Activated T-helper 17 cell treated with anti-CD3 and anti-CD28 coated beads, Interleukin-2, amount 50 U/mL, for 72 hours (primary cell): ENCODE results near the gene RRM2. TPM values are rescaled to one million over a fixed set of nuclear protein-coding genes. Genes with fewer than 3 reads are reported as not detected.
"Not testable (repeated sequence)": the region's sequence is repeated elsewhere in the genome, so short reads cannot be mapped to it uniquely, and the experiment has no call there.

ENCODE experiments used
- ATAC-seq: fragments of 150-1000 bp; cut with Tn5 transposase; replicated peaks from 2 replicates; pipeline ENCODE4 v1.10.0; 2021; ENCODE audit warnings: mild to moderate bottlenecking, moderate library complexity
- H3K27ac Mint-ChIP-seq: one replicate; pipeline ENCODE4 v1.8.0; 2022; ENCODE audit warnings: mixed read lengths
- H3K27me3 Mint-ChIP-seq: one replicate; pipeline ENCODE4 v1.8.0; 2022; ENCODE audit warnings: mixed read lengths
- H3K36me3 Mint-ChIP-seq: one replicate; pipeline ENCODE4 v1.8.0; 2022; ENCODE audit warnings: low read depth, mild to moderate bottlenecking, mixed read lengths
- H3K4me1 Mint-ChIP-seq: one replicate; pipeline ENCODE4 v1.8.0; 2022; ENCODE audit warnings: mixed read lengths
- H3K4me3 Mint-ChIP-seq: one replicate; pipeline ENCODE4 v1.8.0; 2022; ENCODE audit warnings: mild to moderate bottlenecking, mixed read lengths
- H3K9me3 Mint-ChIP-seq: one replicate; pipeline ENCODE4 v1.8.0; 2022; ENCODE audit warnings: mixed read lengths
- total RNA-seq, 2 donors: library from RNA; stranded (reverse); gene quantifications; one replicate each; pipeline ENCODE4 v1.2.3, GENCODE V29; 2022

RRM2 gene
- total RNA-seq, 2 donors from 2014 or later = 515 to 567 TPM

- Mint-ChIP-seq H3K36me3 (no peaks in the 10 kb centered on the region), H3K27me3 (peaks cover 38% of the 10 kb centered on the region), H3K9me3 (no peaks in the 10 kb centered on the region), H3K4me3 (no peak overlapping the region), H3K27ac (no peak overlapping the region), H3K4me1 (no peaks in the 10 kb centered on the region)
- no peak for ATAC-seq
Observed at GRCh38 chr2:10084223-10084865, 38.2 kb upstream of the RRM2 start.

GRCh38 chr2:10085043-10085667 is 37.4 kb upstream of the RRM2 start:
- no peak overlapping the region for H3K4me3 Mint-ChIP-seq
- H3K27me3 Mint-ChIP-seq = peaks cover 42% of the 10 kb centered on the region
- no peaks in the 10 kb centered on the region for H3K9me3 Mint-ChIP-seq

GRCh38 chr2:10085668-10086059 is 36.9 kb upstream of the RRM2 start:
- Mint-ChIP-seq H3K36me3 (no peaks in the 10 kb centered on the region), H3K4me1 (no peaks in the 10 kb centered on the region), H3K27ac (no peak overlapping the region), H3K27me3 (peaks cover 45% of the 10 kb centered on the region), H3K9me3 (no peaks in the 10 kb centered on the region), H3K4me3 (no peak overlapping the region)
- ATAC-seq = no peak

More at GRCh38 chr2:10085043-10085667, 37.4 kb upstream of the RRM2 start:
- Mint-ChIP-seq H3K27ac (no peak overlapping the region), H3K4me1 (no peaks in the 10 kb centered on the region), H3K36me3 (no peaks in the 10 kb centered on the region)
- no peak for ATAC-seq

GRCh38 chr2:10086950-10087349 is 35.6 kb upstream of the RRM2 start:
- no peak for ATAC-seq
- peaks cover 47% of the 10 kb centered on the region for H3K27me3 Mint-ChIP-seq
- no peaks in the 10 kb centered on the region for H3K36me3 Mint-ChIP-seq

GRCh38 chr2:10087360-10087759 is 35.2 kb upstream of the RRM2 start:
- H3K36me3 Mint-ChIP-seq = no peaks in the 10 kb centered on the region
- H3K4me3 Mint-ChIP-seq = no peak overlapping the region
- peaks cover 51% of the 10 kb centered on the region for H3K27me3 Mint-ChIP-seq
- peaks cover 5% of the 10 kb centered on the region for H3K4me1 Mint-ChIP-seq
- ATAC-seq = no peak
- no peaks in the 10 kb centered on the region for H3K9me3 Mint-ChIP-seq
- H3K27ac Mint-ChIP-seq = no peak overlapping the region

More at GRCh38 chr2:10086950-10087349, 35.6 kb upstream of the RRM2 start:
- Mint-ChIP-seq H3K27ac (no peak overlapping the region), H3K9me3 (no peaks in the 10 kb centered on the region), H3K4me3 (no peak overlapping the region), H3K4me1 (peaks cover 5% of the 10 kb centered on the region)

- Mint-ChIP-seq H3K27ac (no peak overlapping the region), H3K27me3 (peaks cover 43% of the 10 kb centered on the region), H3K4me3 (no peak overlapping the region), H3K4me1 (peaks cover 5% of the 10 kb centered on the region), H3K9me3 (no peaks in the 10 kb centered on the region), H3K36me3 (no peaks in the 10 kb centered on the region)
- no peak for ATAC-seq
Observed at GRCh38 chr2:10089565-10090190, 32.9 kb upstream of the RRM2 start.

- ATAC-seq = no peak
- Mint-ChIP-seq H3K4me1 (peaks cover 5% of the 10 kb centered on the region), H3K9me3 (no peaks in the 10 kb centered on the region), H3K27ac (no peak overlapping the region), H3K27me3 (peaks cover 47% of the 10 kb centered on the region), H3K4me3 (peak overlapping the region; percentile 69), H3K36me3 (no peaks in the 10 kb centered on the region)
Observed at GRCh38 chr2:10091182-10091888, 31.2 kb upstream of the RRM2 start.

GRCh38 chr2:10091889-10092244 is 30.7 kb upstream of the RRM2 start:
- H3K27ac Mint-ChIP-seq, ATAC-seq, H3K9me3 Mint-ChIP-seq, H3K36me3 Mint-ChIP-seq, H3K4me1 Mint-ChIP-seq: not testable (repeated sequence)
- Mint-ChIP-seq H3K4me3 (peak overlapping the region; percentile 12), H3K27me3 (peaks cover 47% of the 10 kb centered on the region)

GRCh38 chr2:10094271-10094814 is 28.2 kb upstream of the RRM2 start:
- Mint-ChIP-seq H3K4me3 (no peak overlapping the region), H3K36me3 (no peaks in the 10 kb centered on the region), H3K9me3 (no peaks in the 10 kb centered on the region), H3K4me1 (peaks cover 5% of the 10 kb centered on the region), H3K27me3 (peaks cover 38% of the 10 kb centered on the region), H3K27ac (no peak overlapping the region)
- no peak for ATAC-seq

GRCh38 chr2:10095175-10095574 is 27.4 kb upstream of the RRM2 start:
- Mint-ChIP-seq H3K27ac (no peak overlapping the region), H3K9me3 (no peaks in the 10 kb centered on the region), H3K4me3 (no peak overlapping the region), H3K36me3 (no peaks in the 10 kb centered on the region), H3K4me1 (peaks cover 5% of the 10 kb centered on the region), H3K27me3 (peaks cover 34% of the 10 kb centered on the region)
- ATAC-seq = no peak

GRCh38 chr2:10096641-10097040 is 25.9 kb upstream of the RRM2 start:
- no peaks in the 10 kb centered on the region for H3K9me3 Mint-ChIP-seq
- H3K36me3 Mint-ChIP-seq = no peaks in the 10 kb centered on the region
- ATAC-seq = no peak
- peaks cover 26% of the 10 kb centered on the region for H3K27me3 Mint-ChIP-seq
- no peak overlapping the region for H3K27ac Mint-ChIP-seq
- no peak overlapping the region for H3K4me3 Mint-ChIP-seq
- H3K4me1 Mint-ChIP-seq = no peaks in the 10 kb centered on the region

GRCh38 chr2:10097352-10098148 is 25.0 kb upstream of the RRM2 start:
- Mint-ChIP-seq H3K4me3 (no peak overlapping the region), H3K9me3 (no peaks in the 10 kb centered on the region), H3K27ac (no peak overlapping the region), H3K27me3 (peaks cover 19% of the 10 kb centered on the region), H3K36me3 (no peaks in the 10 kb centered on the region), H3K4me1 (no peaks in the 10 kb centered on the region)
- ATAC-seq = peak; percentile 75

- Mint-ChIP-seq H3K27ac (no peak overlapping the region), H3K9me3 (no peaks in the 10 kb centered on the region), H3K4me3 (no peak overlapping the region), H3K36me3 (no peaks in the 10 kb centered on the region), H3K27me3 (peaks cover 3% of the 10 kb centered on the region), H3K4me1 (no peaks in the 10 kb centered on the region)
- ATAC-seq = no peak
Observed at GRCh38 chr2:10101491-10101890, 21.0 kb upstream of the RRM2 start.

GRCh38 chr2:10103179-10103578 is 19.4 kb upstream of the RRM2 start:
- no peak for ATAC-seq
- H3K27me3 Mint-ChIP-seq = peaks cover 9% of the 10 kb centered on the region
- no peaks in the 10 kb centered on the region for H3K36me3 Mint-ChIP-seq
- no peaks in the 10 kb centered on the region for H3K4me1 Mint-ChIP-seq
- H3K9me3 Mint-ChIP-seq = peaks cover 5% of the 10 kb centered on the region
- no peak overlapping the region for H3K27ac Mint-ChIP-seq
- H3K4me3 Mint-ChIP-seq = no peak overlapping the region
